Measurements from ENCODE around the gene MDP1. TPM values are rescaled to one million over a fixed set of nuclear protein-coding genes. Genes with fewer than 3 reads are reported as not detected.

The MDP1 gene
- total and polyA plus RNA-seq, 2 experiments from 2014 or later, result 9.8 to 31.1 TPM

DNA sequence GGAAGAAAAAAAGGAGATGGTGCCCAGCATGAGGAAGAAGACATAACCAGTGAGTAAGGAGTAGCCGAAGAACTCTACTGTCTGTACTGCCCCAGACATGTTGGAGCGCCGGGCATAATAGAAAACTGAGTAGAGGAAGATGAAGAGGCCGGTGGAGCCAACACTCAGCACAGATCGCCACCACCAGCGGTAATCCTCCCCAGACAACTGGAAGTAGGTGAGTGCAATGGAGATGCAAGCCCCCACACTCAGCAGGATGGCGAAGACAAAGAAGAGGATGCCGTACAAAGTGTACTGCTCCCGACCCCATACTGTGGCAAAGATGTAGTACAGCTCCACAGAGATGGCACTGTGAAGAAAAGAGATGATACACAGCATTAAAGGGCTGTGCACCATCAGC lies 26.4 kb downstream of the MDP1 start:
- H3K27ac ChIP-seq (ENCODE audit: low read depth), result 0 out of 2 replicates have a peak overlapping the region, but pooled peaks have one; percentile 55
- H3K4me1 Mint-ChIP-seq, result peaks cover 21% of the 10 kb centered on the region

More for the DNA sequence above, 26.4 kb downstream of the MDP1 start:
- Histone ChIP-seq H3K9me2 (ENCODE audit: insufficient read depth) (no peaks in the 10 kb centered on the region), H3K4me1 (ENCODE audit: insufficient read depth) (peaks cover 12% of the 10 kb centered on the region), H3K79me2 (replicated peaks; ENCODE audit: insufficient read depth) (peaks cover 13% of the 10 kb centered on the region; the same call in 1 of the 2 replicates), H3K4me3 (no peak overlapping the region; the same call in 1 of the 2 replicates), H3K4me2 (peak overlapping the region; percentile 74), H3K36me3 (ENCODE audit: insufficient read depth) (no peaks in the 10 kb centered on the region; the same call in 1 of the 2 replicates), H3F3A (replicated peaks; ENCODE audit: low read depth) (peaks cover 6% of the 10 kb centered on the region), H2AFZ (no peak overlapping the region), H4K20me1 (replicated peaks; ENCODE audit: insufficient read depth) (peaks cover 6% of the 10 kb centered on the region), H3K27me3 (ENCODE audit: insufficient read depth) (no peaks in the 10 kb centered on the region)
- no peak for TF ChIP-seq NANOG (IDR thresholded peaks at IDR 0.05; ENCODE audit: borderline replicate concordance)
- no peak for TF ChIP-seq JUNB (IDR thresholded peaks at IDR 0.05; ENCODE audit: unreplicated experiment)
- TF ChIP-seq STAT1 (IDR thresholded peaks at IDR 0.05; ENCODE audit: unreplicated experiment), result no peak
- TF ChIP-seq, protein P1, sequence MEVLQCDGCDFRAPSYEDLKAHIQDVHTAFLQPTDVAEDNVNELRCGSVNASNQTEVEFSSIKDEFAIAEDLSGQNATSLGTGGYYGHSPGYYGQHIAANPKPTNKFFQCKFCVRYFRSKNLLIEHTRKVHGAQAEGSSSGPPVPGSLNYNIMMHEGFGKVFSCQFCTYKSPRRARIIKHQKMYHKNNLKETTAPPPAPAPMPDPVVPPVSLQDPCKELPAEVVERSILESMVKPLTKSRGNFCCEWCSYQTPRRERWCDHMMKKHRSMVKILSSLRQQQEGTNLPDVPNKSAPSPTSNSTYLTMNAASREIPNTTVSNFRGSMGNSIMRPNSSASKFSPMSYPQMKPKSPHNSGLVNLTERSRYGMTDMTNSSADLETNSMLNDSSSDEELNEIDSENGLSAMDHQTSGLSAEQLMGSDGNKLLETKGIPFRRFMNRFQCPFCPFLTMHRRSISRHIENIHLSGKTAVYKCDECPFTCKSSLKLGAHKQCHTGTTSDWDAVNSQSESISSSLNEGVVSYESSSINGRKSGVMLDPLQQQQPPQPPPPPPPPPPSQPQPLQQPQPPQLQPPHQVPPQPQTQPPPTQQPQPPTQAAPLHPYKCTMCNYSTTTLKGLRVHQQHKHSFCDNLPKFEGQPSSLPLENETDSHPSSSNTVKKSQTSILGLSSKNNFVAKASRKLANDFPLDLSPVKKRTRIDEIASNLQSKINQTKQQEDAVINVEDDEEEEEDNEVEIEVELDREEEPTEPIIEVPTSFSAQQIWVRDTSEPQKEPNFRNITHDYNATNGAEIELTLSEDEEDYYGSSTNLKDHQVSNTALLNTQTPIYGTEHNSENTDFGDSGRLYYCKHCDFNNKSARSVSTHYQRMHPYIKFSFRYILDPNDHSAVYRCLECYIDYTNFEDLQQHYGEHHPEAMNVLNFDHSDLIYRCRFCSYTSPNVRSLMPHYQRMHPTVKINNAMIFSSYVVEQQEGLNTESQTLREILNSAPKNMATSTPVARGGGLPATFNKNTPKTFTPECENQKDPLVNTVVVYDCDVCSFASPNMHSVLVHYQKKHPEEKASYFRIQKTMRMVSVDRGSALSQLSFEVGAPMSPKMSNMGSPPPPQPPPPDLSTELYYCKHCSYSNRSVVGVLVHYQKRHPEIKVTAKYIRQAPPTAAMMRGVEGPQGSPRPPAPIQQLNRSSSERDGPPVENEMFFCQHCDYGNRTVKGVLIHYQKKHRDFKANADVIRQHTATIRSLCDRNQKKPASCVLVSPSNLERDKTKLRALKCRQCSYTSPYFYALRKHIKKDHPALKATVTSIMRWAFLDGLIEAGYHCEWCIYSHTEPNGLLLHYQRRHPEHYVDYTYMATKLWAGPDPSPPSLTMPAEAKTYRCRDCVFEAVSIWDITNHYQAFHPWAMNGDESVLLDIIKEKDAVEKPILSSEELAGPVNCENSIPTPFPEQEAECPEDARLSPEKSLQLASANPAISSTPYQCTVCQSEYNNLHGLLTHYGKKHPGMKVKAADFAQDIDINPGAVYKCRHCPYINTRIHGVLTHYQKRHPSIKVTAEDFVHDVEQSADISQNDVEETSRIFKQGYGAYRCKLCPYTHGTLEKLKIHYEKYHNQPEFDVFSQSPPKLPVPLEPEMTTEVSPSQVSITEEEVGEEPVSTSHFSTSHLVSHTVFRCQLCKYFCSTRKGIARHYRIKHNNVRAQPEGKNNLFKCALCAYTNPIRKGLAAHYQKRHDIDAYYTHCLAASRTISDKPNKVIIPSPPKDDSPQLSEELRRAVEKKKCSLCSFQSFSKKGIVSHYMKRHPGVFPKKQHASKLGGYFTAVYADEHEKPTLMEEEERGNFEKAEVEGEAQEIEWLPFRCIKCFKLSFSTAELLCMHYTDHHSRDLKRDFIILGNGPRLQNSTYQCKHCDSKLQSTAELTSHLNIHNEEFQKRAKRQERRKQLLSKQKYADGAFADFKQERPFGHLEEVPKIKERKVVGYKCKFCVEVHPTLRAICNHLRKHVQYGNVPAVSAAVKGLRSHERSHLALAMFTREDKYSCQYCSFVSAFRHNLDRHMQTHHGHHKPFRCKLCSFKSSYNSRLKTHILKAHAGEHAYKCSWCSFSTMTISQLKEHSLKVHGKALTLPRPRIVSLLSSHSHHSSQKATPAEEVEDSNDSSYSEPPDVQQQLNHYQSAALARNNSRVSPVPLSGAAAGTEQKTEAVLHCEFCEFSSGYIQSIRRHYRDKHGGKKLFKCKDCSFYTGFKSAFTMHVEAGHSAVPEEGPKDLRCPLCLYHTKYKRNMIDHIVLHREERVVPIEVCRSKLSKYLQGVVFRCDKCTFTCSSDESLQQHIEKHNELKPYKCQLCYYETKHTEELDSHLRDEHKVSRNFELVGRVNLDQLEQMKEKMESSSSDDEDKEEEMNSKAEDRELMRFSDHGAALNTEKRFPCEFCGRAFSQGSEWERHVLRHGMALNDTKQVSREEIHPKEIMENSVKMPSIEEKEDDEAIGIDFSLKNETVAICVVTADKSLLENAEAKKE (CRISPR knock-in tag; IDR thresholded peaks at IDR 0.05), result no peak
- no peak for TF ChIP-seq ZNF114 (CRISPR knock-in tag; IDR thresholded peaks at IDR 0.05)
- no peak for TF ChIP-seq EZH2 (IDR thresholded peaks at IDR 0.05; ENCODE audit: low read depth, unreplicated experiment)
- TF ChIP-seq, protein P2, sequence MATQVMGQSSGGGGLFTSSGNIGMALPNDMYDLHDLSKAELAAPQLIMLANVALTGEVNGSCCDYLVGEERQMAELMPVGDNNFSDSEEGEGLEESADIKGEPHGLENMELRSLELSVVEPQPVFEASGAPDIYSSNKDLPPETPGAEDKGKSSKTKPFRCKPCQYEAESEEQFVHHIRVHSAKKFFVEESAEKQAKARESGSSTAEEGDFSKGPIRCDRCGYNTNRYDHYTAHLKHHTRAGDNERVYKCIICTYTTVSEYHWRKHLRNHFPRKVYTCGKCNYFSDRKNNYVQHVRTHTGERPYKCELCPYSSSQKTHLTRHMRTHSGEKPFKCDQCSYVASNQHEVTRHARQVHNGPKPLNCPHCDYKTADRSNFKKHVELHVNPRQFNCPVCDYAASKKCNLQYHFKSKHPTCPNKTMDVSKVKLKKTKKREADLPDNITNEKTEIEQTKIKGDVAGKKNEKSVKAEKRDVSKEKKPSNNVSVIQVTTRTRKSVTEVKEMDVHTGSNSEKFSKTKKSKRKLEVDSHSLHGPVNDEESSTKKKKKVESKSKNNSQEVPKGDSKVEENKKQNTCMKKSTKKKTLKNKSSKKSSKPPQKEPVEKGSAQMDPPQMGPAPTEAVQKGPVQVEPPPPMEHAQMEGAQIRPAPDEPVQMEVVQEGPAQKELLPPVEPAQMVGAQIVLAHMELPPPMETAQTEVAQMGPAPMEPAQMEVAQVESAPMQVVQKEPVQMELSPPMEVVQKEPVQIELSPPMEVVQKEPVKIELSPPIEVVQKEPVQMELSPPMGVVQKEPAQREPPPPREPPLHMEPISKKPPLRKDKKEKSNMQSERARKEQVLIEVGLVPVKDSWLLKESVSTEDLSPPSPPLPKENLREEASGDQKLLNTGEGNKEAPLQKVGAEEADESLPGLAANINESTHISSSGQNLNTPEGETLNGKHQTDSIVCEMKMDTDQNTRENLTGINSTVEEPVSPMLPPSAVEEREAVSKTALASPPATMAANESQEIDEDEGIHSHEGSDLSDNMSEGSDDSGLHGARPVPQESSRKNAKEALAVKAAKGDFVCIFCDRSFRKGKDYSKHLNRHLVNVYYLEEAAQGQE (IDR thresholded peaks at IDR 0.05; ENCODE audit: unreplicated experiment), result no peak
- no peak for TF ChIP-seq POLR2AphosphoS5 (IDR thresholded peaks at IDR 0.05; ENCODE audit: low read depth)
- TF ChIP-seq, protein P3, sequence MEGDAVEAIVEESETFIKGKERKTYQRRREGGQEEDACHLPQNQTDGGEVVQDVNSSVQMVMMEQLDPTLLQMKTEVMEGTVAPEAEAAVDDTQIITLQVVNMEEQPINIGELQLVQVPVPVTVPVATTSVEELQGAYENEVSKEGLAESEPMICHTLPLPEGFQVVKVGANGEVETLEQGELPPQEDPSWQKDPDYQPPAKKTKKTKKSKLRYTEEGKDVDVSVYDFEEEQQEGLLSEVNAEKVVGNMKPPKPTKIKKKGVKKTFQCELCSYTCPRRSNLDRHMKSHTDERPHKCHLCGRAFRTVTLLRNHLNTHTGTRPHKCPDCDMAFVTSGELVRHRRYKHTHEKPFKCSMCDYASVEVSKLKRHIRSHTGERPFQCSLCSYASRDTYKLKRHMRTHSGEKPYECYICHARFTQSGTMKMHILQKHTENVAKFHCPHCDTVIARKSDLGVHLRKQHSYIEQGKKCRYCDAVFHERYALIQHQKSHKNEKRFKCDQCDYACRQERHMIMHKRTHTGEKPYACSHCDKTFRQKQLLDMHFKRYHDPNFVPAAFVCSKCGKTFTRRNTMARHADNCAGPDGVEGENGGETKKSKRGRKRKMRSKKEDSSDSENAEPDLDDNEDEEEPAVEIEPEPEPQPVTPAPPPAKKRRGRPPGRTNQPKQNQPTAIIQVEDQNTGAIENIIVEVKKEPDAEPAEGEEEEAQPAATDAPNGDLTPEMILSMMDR (conservative IDR thresholded peaks at IDR 0.05; ENCODE audit: low read depth in 2 of 2), result no peak
- no peak for TF ChIP-seq CREB1 (CRISPR knock-in tag; IDR thresholded peaks at IDR 0.05; ENCODE audit: low read depth)
- TF ChIP-seq EZH2phosphoT487 (IDR thresholded peaks at IDR 0.05; ENCODE audit: unreplicated experiment), result no peak
- TF ChIP-seq ZNF331 (CRISPR knock-in tag; IDR thresholded peaks at IDR 0.05; ENCODE audit: low read depth), result no peak
- TF ChIP-seq, protein P4, sequence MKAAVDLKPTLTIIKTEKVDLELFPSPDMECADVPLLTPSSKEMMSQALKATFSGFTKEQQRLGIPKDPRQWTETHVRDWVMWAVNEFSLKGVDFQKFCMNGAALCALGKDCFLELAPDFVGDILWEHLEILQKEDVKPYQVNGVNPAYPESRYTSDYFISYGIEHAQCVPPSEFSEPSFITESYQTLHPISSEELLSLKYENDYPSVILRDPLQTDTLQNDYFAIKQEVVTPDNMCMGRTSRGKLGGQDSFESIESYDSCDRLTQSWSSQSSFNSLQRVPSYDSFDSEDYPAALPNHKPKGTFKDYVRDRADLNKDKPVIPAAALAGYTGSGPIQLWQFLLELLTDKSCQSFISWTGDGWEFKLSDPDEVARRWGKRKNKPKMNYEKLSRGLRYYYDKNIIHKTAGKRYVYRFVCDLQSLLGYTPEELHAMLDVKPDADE (IDR thresholded peaks at IDR 0.05), result no peak
- H3K36me3 Mint-ChIP-seq (ENCODE audit: low read depth), result peaks cover 66% of the 10 kb centered on the region
- no peak overlapping the region; the same call in 1 of the 2 replicates for H3K27ac Mint-ChIP-seq
- H3K4me3 Mint-ChIP-seq, result peak overlapping the region; percentile 96
- no peaks in the 10 kb centered on the region; the same call in 2 of the 3 replicates for H3K9me3 Mint-ChIP-seq
- peaks cover 16% of the 10 kb centered on the region for H3K27me3 Mint-ChIP-seq (ENCODE audit: insufficient read depth, low read depth, poor library complexity)
- DNase-seq (ENCODE audit: low spot score), result no peak
- no peak for ATAC-seq
